Stomach (tissue), 4 donors: ENCODE measurements around the gene TMEM161B.

Experiments
- CTCF ChIP-seq, 7 experiments: fragments of 450-650 bp in 4 of 7; fragments of 200-600 bp in 3 of 7; sonication (generic) in 3 of 7; IDR thresholded peaks; one replicate each; pipeline ENCODE4 v1.5.1; 2016 to 2019; ENCODE audit warnings: antibody characterized with exemption in 7 of 7, control low read depth in 2 of 7, mild to moderate bottlenecking in 1 of 7
- EP300 ChIP-seq: sonication (generic); formaldehyde crosslinking; IDR thresholded peaks from one replicate; pipeline ENCODE4 v1.6.1; 2017; ENCODE audit warnings: antibody characterized with exemption
- POLR2A ChIP-seq, 4 donors: fragments of 450-650 bp; IDR thresholded peaks; one replicate each; pipeline ENCODE4 v1.6.1; 2016; ENCODE audit warnings: antibody characterized with exemption in 4 of 4, control low read depth in 2 of 4, mild to moderate bottlenecking in 1 of 4, moderate library complexity in 1 of 4

- TF ChIP-seq EP300 (no peak), CTCF (IDR thresholded peaks at IDR 0.05) (no peak), POLR2A (IDR thresholded peaks at IDR 0.05) (no peak)
These were observed 32.8 kb downstream of the TMEM161B start for GRCh38 chr5:88235828-88236227.
